NCI-H2196 (cell line): ENCODE data around the gene ANKRD31.
"Not testable (repeated sequence)": the region's sequence is repeated elsewhere in the genome, so short reads cannot be mapped to it uniquely, and the experiment has no call there.

Source experiments
- DNase-seq: peaks from one replicate; lab custom pipeline; 2025; ENCODE audit not compliant: unreplicated experiment; lab: John Stamatoyannopoulos, UW

The ANKRD31 gene

DNA sequence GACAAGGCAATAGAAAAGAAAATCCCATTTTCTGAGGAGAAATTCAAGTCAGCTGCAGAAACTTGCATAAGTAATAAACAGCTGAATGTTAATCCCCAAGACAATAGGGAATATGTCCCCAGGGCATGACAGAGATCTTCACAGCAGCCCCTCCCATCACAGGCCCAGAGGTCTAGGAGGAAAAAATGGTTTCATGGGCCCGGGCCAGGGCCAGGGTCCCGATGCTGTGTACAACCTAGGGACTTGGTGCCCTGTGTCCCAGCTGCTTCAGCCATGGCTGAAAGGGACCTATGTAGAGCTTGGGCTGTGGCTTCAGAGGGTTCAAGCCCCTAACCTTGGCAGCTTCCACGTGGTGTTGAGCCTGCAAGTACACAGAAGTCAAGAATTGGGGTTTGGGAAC lies 75.2 kb downstream of the ANKRD31 start:
- DNase-seq = not testable (repeated sequence)

DNA sequence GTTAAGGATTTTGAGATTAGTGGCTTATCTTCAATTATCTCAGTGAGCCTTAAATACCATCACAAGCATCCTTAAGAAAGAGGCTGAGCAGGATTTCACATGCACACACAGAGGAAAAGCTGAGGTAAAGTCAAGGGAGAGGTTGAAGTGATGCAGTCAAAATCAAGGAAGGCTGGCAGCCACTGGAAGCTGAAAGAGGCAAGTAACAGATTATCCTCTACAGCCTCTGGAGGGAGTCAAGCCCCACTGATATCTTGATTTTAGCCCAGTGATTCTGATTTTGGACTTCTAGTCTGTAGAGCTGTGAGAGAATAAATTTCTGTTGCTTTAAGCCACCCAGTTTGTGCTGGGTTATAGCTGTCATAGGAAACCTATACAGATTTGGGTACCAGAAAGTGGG lies 80.1 kb downstream of the ANKRD31 start:
- DNase-seq = no peak

DNA sequence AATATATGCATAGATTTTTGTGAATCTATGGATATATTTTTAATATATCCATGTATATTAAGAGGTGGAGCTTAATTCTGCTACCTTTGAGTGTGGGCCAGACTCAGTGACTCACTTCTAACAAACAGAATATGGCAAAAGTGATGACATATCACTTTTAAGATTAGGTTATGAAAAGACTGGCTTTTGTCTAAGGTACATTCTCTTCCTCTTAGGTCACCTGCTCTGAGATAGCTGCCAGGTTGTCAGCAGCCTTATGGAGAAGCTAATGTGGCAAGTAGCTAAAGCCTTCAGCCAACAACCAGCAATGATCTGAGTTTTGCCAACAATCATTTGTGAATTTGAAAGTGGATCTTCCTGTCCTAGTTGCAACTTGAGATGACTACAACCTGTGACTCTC lies 83.8 kb downstream of the ANKRD31 start:
- DNase-seq = no peak

DNA sequence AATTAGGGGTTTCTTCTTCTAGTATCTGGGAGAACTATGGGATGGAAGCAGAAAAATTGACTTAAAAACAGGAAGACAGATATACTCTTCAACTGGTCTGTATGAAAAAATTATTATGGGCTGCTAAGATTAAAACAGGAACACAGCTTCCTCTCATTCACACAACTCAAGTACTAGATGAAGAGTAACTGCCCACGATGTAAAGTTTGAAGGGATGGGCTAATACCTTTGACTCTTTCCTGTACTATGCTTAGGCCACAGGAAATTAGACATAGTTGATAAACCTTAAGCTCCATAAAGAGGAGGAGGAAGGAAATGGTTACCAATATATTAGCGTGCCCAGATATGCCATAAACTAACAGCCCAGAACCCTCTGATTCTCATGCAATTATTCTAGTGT lies 88.6 kb downstream of the ANKRD31 start:
- DNase-seq = no peak

DNA sequence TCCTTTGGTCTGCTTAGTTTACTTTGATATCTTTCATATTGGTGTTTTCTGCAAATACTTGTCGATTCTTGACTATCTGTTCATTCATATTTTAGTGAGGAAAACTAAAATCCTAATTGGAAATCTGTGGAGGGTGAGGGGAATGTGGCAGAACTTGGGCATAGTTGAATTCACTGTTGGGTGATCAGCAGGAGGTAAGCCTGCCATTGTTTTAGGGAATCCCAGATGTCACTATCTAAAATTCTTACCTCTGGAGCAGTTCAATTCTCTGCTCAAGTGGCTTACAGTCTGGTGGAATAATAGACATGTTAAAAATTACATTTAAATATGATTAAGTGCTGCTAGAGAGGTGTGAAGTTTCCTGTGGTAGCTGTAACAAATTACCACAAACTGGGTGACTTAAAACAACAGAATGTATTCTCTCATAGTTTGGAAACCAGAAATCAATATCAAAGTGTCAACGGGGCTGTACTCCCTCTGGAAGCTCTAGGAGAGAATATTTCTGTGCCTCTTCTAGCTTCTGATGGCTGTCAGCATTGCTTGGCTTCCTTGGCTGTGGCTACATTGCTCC lies 94.0 kb downstream of the ANKRD31 start:
- no peak for DNase-seq

DNA sequence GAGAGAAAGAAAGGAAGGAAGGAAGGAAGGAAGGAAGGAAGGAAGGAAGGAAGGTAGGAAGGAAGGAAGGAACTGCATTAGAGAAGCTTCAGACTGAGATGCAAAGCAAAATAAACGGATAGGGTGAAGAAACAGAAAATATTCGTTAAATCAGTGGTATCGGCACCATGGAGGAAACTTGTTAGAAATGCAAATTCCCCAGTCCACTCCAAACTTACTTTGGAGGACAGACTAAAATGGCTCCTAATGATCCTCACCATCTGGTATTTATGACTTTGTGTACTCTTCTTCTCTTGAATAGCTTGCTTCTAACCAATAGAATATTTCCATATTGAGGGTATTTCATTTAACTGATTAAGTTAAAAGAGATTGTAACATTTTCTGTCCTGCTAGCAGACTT lies 96.4 kb downstream of the ANKRD31 start:
- no peak for DNase-seq

DNA sequence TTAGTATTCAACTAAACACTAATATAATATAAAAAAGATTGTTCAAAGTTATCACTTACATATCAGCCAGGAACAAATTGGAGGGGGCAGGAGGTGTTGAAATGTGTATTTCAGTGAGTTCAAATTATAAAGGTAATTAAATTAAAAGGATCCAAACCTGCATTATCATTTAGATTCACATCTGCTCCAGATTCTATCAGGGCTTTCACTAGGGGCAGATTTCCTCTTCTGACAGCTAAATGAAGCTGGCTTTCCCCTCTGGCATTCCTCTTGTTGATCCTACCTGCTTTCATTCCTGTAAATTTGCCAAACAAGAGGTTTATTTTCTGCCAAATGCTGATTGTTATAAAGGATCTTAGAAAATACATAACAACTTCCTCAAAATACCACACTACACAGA lies 98.0 kb downstream of the ANKRD31 start:
- DNase-seq = no peak

DNA sequence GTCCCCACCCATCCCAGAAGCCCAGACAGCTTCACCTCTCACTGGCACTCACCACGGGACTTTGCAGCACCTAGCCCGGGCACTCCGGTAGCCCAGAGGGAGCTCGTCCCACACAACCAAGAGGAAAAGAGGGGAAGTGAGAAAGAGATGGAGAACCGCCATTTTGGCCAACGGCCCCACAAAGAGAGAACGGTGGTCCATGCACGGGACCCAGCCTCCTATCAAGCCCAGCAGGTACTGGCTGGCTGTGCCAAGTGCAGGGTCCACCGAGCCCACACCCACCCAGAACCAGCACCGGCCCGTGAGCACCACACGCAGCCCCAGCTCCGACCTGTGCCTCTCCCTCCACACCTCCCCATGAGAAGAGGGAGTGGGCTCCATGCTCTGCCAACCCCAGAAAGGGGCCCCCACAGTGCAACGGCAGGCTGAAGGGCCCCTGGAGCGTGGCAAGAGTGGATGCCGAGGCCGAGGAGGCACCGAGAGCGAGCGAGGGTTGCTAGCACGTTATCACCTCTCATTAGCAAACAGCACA lies 105.8 kb downstream of the ANKRD31 start:
- DNase-seq = no peak

DNA sequence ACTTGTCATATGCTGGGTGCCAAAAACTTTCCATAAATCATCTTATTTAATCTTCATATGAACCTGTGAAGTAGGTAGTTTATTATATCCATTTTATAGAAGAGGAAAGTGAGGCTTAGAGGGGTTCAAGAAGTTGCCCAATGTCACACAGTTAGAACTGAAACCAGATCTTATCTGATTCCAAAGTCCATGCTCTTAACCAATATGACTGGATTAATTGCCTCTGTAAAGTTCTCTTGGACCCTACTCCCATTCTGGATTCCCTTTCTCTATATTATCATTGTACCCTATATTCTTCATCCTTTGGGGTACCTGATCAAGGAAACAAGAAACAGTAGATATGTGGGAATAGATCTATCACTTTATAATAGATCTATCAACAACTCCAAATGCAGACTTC lies 119.8 kb downstream of the ANKRD31 start:
- no peak for DNase-seq

DNA sequence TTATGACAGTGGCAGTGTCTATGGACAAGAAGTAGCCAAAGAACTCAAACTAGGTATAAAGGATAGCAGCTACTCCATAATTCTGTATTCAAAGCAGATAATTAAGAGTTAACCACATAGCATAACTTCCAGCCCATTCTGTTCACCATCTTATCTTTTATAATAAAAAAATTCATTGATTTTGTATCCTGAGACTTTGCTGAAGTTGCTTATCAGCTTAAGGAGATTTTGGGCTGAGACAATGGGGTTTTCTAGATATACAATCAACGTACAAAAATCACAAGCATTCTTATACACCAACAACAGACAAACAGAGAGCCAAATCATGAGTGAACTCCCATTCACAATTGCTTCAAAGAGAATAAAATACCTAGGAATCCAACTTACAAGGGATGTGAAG lies 122.4 kb downstream of the ANKRD31 start:
- not testable (repeated sequence) for DNase-seq

DNA sequence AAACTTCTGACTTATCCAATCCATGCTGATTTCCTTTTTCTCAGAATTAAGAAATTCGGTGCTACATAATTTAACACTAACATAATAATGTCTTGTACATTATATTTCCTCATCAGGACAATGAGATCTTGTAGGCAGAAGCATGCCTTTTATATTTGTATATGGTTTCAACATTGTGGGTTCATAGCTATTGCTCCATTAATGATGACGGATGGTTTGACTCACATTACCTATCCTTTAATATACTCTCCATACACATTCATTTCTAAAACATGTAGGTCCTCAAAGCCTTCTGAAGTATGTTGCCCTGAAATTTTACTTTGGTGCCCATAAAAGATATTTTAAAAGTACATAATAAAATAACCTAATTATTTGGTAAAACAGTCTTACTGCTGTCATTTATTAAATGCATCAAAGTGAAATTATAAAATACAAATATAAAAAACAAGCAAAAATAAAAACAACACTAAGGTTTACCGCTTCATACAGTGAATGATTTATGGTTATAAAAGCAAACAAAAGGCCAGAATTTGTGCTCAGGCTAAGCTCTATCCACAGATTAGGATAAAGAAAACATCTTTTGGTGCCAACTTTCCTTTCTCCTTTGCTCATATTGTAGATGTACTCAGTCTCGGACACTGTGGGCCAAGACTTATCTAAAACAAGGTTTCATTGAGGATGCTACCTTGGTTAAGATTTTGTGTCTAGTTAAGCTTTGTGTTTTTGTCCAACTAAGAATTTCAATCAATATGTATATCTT lies 123.1 kb downstream of the ANKRD31 start:
- DNase-seq = no peak

DNA sequence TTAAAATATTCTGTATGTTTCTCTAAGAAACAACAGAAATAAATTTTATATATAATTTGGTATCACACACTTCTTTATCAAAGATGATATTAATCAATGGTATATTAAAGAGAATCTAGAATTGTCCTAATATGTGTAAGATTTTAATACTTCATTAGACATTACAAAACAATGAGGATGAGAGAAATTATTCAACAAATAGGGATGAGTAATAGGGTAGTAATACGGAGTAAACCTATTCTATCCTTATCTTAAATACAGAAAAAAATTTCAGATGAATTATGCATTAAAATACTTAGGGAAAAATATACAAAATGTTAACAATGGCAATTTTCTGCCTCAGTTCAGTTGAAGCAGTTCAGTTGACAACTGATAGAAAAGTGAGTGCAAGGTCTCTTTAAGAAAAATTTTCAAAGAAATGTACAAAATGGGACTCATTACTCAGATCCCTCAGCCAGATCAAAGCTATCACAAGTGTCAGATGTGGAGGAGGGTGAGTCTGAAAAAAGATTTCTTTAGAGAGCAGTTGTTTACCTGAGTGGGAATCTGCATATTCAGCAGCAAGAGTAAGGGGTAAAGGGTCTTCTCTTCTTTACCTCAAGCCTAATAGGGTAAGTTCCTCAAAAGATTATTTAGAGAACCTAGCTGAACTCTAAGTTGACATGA lies 127.6 kb downstream of the ANKRD31 start:
- no peak for DNase-seq

DNA sequence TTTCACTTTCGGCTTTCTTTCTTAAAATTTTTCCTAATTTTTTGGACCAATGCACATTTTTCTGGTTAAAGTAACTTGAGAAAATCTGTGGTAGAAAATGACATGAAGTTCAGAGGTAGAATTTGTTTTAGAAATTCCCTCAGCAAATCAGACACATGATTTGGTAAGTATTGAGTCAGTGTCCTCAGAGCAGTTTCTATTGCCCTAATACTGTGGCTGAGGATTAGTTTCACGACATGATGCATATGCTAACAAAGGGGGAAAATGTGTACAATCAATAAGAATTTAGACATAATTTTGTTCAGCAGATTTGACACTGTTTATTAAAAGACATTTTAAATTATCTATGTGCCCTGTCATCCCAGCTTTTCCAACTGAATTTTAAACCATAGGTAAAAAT lies 128.2 kb downstream of the ANKRD31 start:
- no peak for DNase-seq

DNA sequence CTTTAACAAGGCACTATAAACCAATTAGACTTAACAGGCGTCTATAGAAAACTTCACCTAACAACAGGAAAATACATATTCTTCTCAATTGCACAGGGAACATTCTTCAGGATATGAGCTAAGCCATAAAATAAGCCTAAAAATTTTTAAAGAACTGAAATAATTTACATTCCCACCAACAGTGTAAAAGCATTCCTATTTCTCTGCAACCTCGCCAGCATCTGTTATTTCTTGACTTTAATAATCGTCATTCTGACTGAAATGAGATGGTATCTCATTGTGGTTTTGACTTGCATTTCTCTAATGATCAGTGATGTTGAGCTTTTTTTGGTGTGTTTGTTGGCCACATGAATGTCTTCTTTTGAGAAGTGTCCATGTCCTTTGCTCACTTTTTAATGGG lies 140.7 kb downstream of the ANKRD31 start:
- not testable (repeated sequence) for DNase-seq

DNA sequence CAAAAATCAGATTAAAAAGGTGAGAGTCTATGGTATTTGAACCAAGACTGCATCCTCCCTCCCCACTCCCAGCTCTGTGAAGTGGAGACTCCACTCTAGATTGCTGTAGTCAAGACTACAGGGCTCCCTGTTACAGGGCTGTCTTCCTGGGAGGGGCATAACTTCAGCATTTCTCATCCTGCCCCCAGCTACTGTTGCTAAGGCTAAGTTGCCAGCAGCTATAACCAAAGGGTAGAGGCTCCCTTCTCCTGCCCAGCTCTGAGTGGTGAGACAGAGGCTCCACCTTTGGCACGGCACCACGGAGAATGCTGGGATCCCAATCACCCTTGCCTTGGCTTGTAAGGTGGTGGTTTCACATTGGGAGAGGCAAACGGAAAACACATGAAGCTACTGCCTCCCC lies 145.1 kb downstream of the ANKRD31 start:
- no peak for DNase-seq

DNA sequence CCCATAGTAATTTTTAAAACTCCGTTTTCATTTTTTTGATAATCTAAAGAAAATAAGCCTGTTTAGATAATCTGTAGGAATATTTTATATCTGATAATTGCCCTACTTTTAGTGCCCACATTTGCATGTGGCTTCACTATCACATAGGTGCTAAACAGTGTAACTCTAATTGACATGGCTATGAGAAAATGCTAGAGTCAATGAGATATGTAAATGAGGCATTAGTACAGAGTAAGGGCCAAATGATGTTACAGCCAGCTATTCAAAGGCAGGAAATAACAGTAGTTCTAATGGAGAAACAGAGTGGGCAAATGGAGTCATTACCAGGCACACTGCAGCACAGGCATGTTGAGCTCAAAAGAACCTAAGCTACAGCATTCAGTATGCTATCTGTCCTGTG lies 147.0 kb downstream of the ANKRD31 start:
- no peak for DNase-seq

DNA sequence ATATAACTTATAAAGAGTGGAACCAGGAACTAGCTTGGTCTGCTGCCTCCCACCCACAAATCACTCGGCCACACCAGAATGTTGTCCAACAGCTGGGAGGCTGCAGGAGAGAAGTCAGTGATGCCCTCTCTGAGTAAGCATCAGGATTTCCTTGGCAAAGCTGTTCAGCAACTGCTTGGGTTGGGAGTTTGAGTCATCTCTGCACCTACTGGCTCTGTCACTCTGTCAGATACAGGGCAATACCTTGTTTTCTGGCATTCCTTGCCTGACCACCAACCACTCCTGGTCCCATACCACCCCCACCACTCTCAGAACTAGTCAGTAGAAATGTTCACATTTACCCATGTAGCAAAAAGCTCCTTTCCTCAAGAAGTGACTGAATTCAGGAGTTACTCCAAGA lies 147.5 kb downstream of the ANKRD31 start:
- DNase-seq = no peak

DNA sequence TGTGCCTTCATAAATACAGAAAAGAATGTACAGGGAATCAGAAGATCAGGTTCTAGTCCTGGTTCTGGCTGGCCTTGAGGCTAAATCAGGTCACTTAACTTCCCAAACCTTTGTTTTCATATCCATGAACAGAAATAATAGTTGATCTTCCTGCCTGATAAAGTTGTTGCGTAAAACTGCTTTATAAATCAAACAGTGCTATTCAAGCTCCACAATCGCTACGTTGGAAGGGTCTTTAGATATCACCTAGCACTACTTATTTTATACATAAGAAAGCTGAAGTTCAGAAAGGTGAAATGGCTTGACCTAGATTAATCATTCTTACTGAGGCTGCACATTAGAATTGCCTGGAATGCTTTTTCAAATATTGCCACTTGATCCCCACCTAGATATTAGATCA lies 148.0 kb downstream of the ANKRD31 start:
- no peak for DNase-seq

DNA sequence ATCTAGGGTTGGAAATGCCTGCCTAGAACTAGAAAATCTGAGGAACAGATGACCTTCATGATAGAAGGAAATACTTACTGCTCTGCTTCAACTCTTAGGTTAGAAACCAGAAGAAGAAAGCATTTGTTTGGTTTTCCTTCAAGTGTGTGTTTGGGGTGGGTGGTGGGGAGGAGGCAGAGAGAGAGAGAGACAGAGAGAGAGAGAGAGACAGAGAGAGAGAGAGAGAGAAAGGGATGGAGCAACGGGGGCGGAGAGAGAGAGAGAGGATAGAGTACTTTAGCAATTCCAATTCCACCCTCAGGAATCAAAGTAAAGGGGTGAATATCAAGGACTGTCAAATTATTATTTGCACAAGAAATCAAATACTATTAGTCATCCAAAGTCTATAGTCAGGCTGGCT lies 155.2 kb downstream of the ANKRD31 start:
- no peak for DNase-seq

DNA sequence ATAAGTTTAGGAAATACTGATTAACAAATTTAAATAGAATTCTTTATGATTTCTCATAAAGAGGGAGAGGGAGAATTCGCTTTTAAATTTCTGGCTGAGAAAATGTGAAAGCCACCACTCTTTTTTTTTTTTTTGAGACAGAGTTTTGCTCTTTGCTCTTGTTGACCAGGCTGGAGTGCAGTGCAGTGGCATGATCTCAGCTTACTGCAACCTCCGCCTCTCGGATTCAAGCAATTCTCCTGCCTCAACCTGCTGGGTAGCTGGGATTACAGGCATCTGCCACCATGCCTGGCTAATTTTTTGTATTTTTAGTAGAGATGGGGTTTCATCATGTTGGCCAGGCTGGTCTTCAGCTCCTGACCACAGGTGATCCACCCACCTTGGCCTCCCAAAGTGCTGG lies 157.3 kb downstream of the ANKRD31 start:
- not testable (repeated sequence) for DNase-seq

DNA sequence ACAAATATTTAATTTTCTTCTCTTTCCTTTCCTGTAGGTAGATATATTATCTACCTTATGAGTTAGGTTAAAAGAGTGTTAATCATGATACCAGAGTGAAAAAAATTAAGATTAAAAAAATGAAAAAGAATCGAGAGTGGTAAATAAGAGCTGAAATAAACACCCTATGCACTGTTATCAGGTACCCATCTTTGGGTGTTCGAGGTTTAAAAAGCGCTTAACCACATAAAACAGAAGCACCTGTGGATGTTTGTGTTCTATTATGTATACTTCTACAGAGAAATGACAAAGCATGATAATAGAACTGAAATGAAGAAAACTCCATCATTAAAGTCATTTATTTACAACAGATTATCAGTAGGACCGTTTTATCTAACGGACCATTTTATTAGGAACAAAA lies 158.7 kb downstream of the ANKRD31 start:
- no peak for DNase-seq

DNA sequence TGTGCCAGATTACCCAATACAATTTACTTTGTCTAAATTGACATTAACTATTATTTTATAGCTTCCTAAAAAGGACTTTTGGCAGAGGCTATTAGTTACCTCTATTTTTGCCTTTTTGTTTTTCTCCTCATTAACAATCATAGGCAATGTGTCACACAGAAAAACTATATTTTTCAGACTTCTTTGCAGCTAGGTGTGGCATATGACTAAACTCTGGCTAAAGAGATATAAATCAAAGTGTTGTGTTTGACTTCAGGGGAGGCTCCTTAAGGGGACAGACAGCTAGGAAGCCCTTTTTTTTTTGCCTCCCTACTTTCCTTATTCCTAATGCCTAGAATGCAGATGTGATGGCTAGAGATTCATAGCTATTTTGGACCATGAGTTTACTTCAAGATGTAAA lies 164.6 kb downstream of the ANKRD31 start:
- DNase-seq = no peak
